ENCODE measurements around the gene GPATCH1. TPM values are rescaled to one million over a fixed set of nuclear protein-coding genes. Genes with fewer than 3 reads are reported as not detected.
"Not testable (repeated sequence)": the region's sequence is repeated elsewhere in the genome, so short reads cannot be mapped to it uniquely, and the experiment has no call there.

Gene GPATCH1
- total and polyA plus RNA-seq, 4 donors = 2.5 to 5.2 (median 3.6) TPM

- H3K36me3 ChIP-seq (ENCODE audit: control insufficient read depth in 4 of 4, insufficient read depth in 3 of 4, low read depth in 1 of 4, low read length in 3 of 4); DNase-seq (ENCODE audit: low spot score); H3K27me3 ChIP-seq (ENCODE audit: control insufficient read depth in 4 of 4, insufficient read depth in 4 of 4, low read length in 3 of 4); H3K4me3 ChIP-seq (ENCODE audit: low read depth in 1 of 3, low read length in 3 of 3); H3K9me3 ChIP-seq (ENCODE audit: control insufficient read depth in 4 of 4, low read length in 3 of 4); H3K9ac ChIP-seq (ENCODE audit: low read depth in 1 of 2, low read length in 2 of 2): not testable (repeated sequence)
- Histone ChIP-seq H3K4me1 (ENCODE audit: control insufficient read depth in 4 of 4, insufficient read depth in 4 of 4, low read length in 3 of 4) (peaks cover 13 to 43% (median 27%) of the 10 kb centered on the region in 4 donors), H3K27ac (ENCODE audit: low read depth in 1 of 2, low read length in 2 of 2) (peak overlapping the region; percentile 50 to 57)
- 90% methylated on average over 18 of the region's 18 CpGs for WGBS
- TF ChIP-seq SP1 (IDR thresholded peaks at IDR 0.05) (peak; percentile 64), TAF1 (conservative IDR thresholded peaks at IDR 0.05) (peak; percentile 59)
Measured at GRCh38 chr19:33037168-33038025, 43.6 kb upstream of the GPATCH1 start.

- H3K9ac ChIP-seq (ENCODE audit: low read depth in 1 of 2, low read length in 2 of 2) = peak overlapping the region; percentile 50 to 65
- 32% methylated on average over 10 of the region's 10 CpGs for WGBS
- DNase-seq (ENCODE audit: low spot score) = peak; percentile 49
- H3K4me1 ChIP-seq (ENCODE audit: control insufficient read depth in 4 of 4, insufficient read depth in 4 of 4, low read length in 3 of 4) = peaks cover 12 to 48% (median 26%) of the 10 kb centered on the region in 4 donors
- peak overlapping the region; percentile 94 to 96 for H3K27ac ChIP-seq (ENCODE audit: low read depth in 1 of 2, low read length in 2 of 2)
- no peak overlapping the region for H3K4me3 ChIP-seq (ENCODE audit: low read depth in 1 of 3, low read length in 3 of 3)
- no peak for TF ChIP-seq FOXA1 (IDR thresholded peaks at IDR 0.05)
- peak; percentile 70 for TF ChIP-seq HNF4A (conservative IDR thresholded peaks at IDR 0.05)
- no peak for TF ChIP-seq FOXA2 (IDR thresholded peaks at IDR 0.05)
- no peak for TF ChIP-seq REST (IDR thresholded peaks at IDR 0.05)
- TF ChIP-seq SP1 (IDR thresholded peaks at IDR 0.05) = peak; percentile 65
- TF ChIP-seq ZBTB33 (IDR thresholded peaks at IDR 0.05) = no peak
- peak; percentile 42 for TF ChIP-seq MAX (IDR thresholded peaks at IDR 0.05)
- peak; percentile 90 to 94 for TF ChIP-seq RXRA (IDR thresholded peaks at IDR 0.05)
- TF ChIP-seq YY1 (IDR thresholded peaks at IDR 0.05) = peak; percentile 37
- TF ChIP-seq EGR1 (IDR thresholded peaks at IDR 0.05; ENCODE audit: low read depth in 2 of 2) = no peak
- TF ChIP-seq HNF4G (IDR thresholded peaks at IDR 0.05) = no peak
- TF ChIP-seq GABPA (IDR thresholded peaks at IDR 0.05 in 1 of 2, conservative IDR thresholded peaks at IDR 0.05 in 1 of 2) = no peak
- peak; percentile 53 to 55 for TF ChIP-seq JUND (IDR thresholded peaks at IDR 0.05)
- TF ChIP-seq TAF1 (conservative IDR thresholded peaks at IDR 0.05) = no peak
- TF ChIP-seq NR2F2 (IDR thresholded peaks at IDR 0.05) = peak; percentile 49
- no peak for TF ChIP-seq RAD21 (IDR thresholded peaks at IDR 0.05)
- peak; percentile 92 for TF ChIP-seq ATF3 (IDR thresholded peaks at IDR 0.05)
- no peak for TF ChIP-seq CTCF (IDR thresholded peaks at IDR 0.05; ENCODE audit: low read depth, low read length, missing input control)
- H3K36me3 ChIP-seq (ENCODE audit: control insufficient read depth in 4 of 4, insufficient read depth in 3 of 4, low read depth in 1 of 4, low read length in 3 of 4) = no peaks in the 10 kb centered on the region
- no peaks in the 10 kb centered on the region for H3K9me3 ChIP-seq (ENCODE audit: control insufficient read depth in 4 of 4, low read length in 3 of 4)
- H3K27me3 ChIP-seq (ENCODE audit: control insufficient read depth in 4 of 4, insufficient read depth in 4 of 4, low read length in 3 of 4) = no peaks in the 10 kb centered on the region
Measured at GRCh38 chr19:33039108-33039599, 41.8 kb upstream of the GPATCH1 start.
